GM23248 (cell line): ENCODE measurements around the gene CDRT4. TPM values are rescaled to one million over a fixed set of nuclear protein-coding genes. Genes with fewer than 3 reads are reported as not detected.

Experiments used
- DNase-seq: peaks from one replicate; pipeline ENCODE4 v3.0.0-alpha.2; 2015
- H2AFZ ChIP-seq: fragments of 200-600 bp; sonication (generic); 2 replicates; pipeline ENCODE4 v1.6.1; 2016; ENCODE audit warnings: antibody characterized with exemption
- H3F3A ChIP-seq: fragments of 200-600 bp; sonication (generic); 2 replicates; pipeline ENCODE4 v1.6.1; 2016; ENCODE audit warnings: mild to moderate bottlenecking, antibody characterized with exemption, mixed run types; ENCODE audit not compliant: insufficient read depth
- H3K27ac ChIP-seq: fragments of 200-600 bp; sonication (generic); 2 replicates; pipeline ENCODE4 v1.5.1; 2016; ENCODE audit warnings: mild to moderate bottlenecking
- H3K27me3 ChIP-seq: fragments of 200-600 bp; sonication (generic); replicated peaks from 2 replicates; pipeline ENCODE4 v1.6.1; 2016; ENCODE audit warnings: mild to moderate bottlenecking; ENCODE audit not compliant: insufficient read depth
- H3K36me3 ChIP-seq: fragments of 200-600 bp; sonication (generic); 2 replicates; pipeline ENCODE4 v1.6.1; 2016; ENCODE audit warnings: low read depth, mild to moderate bottlenecking
- H3K4me1 ChIP-seq: fragments of 200-600 bp; sonication (generic); 2 replicates; pipeline ENCODE4 v1.6.1; 2016; ENCODE audit warnings: mild to moderate bottlenecking; ENCODE audit not compliant: insufficient read depth
- H3K4me2 ChIP-seq: fragments of 200-600 bp; sonication (generic); one replicate; pipeline ENCODE4 v1.6.1; 2016; ENCODE audit warnings: mild to moderate bottlenecking; ENCODE audit not compliant: unreplicated experiment
- H3K4me3 ChIP-seq: fragments of 200-600 bp; sonication (generic); 2 replicates; pipeline ENCODE4 v1.5.1; 2016; ENCODE audit warnings: mild to moderate bottlenecking
- H3K79me2 ChIP-seq: fragments of 200-600 bp; sonication (generic); 2 replicates; pipeline ENCODE4 v1.6.1; 2016; ENCODE audit warnings: mild to moderate bottlenecking; ENCODE audit not compliant: insufficient read depth
- H3K9ac ChIP-seq: fragments of 200-600 bp; sonication (generic); 2 replicates; pipeline ENCODE4 v1.6.1; 2016; ENCODE audit warnings: mild to moderate bottlenecking
- H3K9me2 ChIP-seq: fragments of 200-600 bp; sonication (generic); 2 replicates; pipeline ENCODE4 v1.6.1; 2016; ENCODE audit warnings: mixed run types, mild to moderate bottlenecking, moderate library complexity; ENCODE audit not compliant: insufficient read depth
- H3K9me3 ChIP-seq: fragments of 200-600 bp; sonication (generic); one replicate; pipeline ENCODE4 v1.6.1; 2017; ENCODE audit warnings: low read depth
- H4K20me1 ChIP-seq: fragments of 200-600 bp; sonication (generic); 2 replicates; pipeline ENCODE4 v1.6.0; 2016; ENCODE audit not compliant: insufficient read depth
- EZH2 ChIP-seq: fragments of 200-600 bp; sonication (generic); IDR thresholded peaks from 2 replicates; pipeline ENCODE4 v1.6.1; 2018; ENCODE audit warnings: antibody characterized with exemption, mild to moderate bottlenecking; ENCODE audit not compliant: insufficient read depth, poor library complexity, severe bottlenecking
- EZH2phosphoT487 ChIP-seq: fragments of 200-600 bp; sonication (generic); IDR thresholded peaks from 2 replicates; pipeline ENCODE4 v1.6.1; 2018; ENCODE audit warnings: antibody characterized with exemption, moderate library complexity, mild to moderate bottlenecking, low read depth; ENCODE audit not compliant: insufficient read depth
- WGBS, 2 experiments: methylation state at CpG; one replicate each; pipeline ENCODE4 v1.1.6; 2015 to 2017; ENCODE audit warnings: low lambda C conversion rate in 2 of 2, low coverage in 1 of 2; ENCODE audit errors: missing lambda C conversion rate in 2 of 2; 5-methylcytosine and 5-hydroxymethylcytosine counted together
- in situ Hi-C: fragments of 300-500 bp; cut with MboI; formaldehyde crosslinking; loops from 2 replicates; pipeline ENCODE4 v1.15.0; 2020
- polyA plus RNA-seq: library from polyadenylated mRNA; unstranded; fragments of >200 nt; fragmentation: Nextera tagmentation; extraction: Ambion mirVana; gene quantifications from 2 replicates; pipeline ENCODE4 v1.2.1, GENCODE V29; 2016
- total RNA-seq: library from RNA; depleted of rRNA; stranded (reverse); fragments of >200 nt; shearing (Covaris generic); gene quantifications from 2 replicates; pipeline ENCODE4 v1.2.3, GENCODE V29; 2014

The CDRT4 gene
- total and polyA plus RNA-seq, 2 experiments from 2014 or later, result 3.0 to 3.8 TPM

DNA sequence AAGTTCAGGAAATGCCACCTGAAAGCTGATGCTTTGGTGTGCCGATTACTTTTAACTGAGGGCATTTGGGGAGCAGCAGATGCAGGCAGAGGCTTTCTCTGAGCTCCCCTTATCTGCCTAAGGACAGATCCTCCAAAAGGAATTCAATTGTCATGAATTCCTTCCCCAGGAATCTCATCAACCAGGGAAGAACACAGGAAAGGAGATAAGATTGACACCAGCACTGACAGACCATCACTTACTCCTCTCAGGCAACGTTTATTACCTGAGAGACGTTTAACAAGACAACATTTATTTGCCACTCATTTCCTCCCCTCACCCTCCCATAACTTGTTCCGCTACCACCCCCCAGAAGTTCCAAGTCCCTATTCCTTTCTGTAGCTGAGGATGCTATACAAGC lies 17.6 kb upstream of the CDRT4 start:
- no peak overlapping the region for H3K4me2 ChIP-seq
- H2AFZ ChIP-seq, result no peak overlapping the region
- no peaks in the 10 kb centered on the region for H3K36me3 ChIP-seq
- no peaks in the 10 kb centered on the region for H3K9me2 ChIP-seq
- no peaks in the 10 kb centered on the region for H3K27me3 ChIP-seq
- no peak overlapping the region for H3K4me3 ChIP-seq
- H4K20me1 ChIP-seq, result no peaks in the 10 kb centered on the region
- DNase-seq, result no peak
- TF ChIP-seq EZH2phosphoT487 (no peak), EZH2 (no peak)
- H3K79me2 ChIP-seq, result no peaks in the 10 kb centered on the region
- peaks cover 3% of the 10 kb centered on the region for H3K4me1 ChIP-seq
- H3K9ac ChIP-seq, result no peak overlapping the region
- WGBS, 2 experiments, result 49 to 55% methylated on average over 4 of the region's 4 CpGs
- no peak overlapping the region for H3K27ac ChIP-seq
- 0 out of 2 replicates have a peak, but pooled peaks cover 1% of the 10 kb centered on the region for H3F3A ChIP-seq
- H3K9me3 ChIP-seq, result no peaks in the 10 kb centered on the region
- in situ Hi-C loops, result no loop called here

GRCh38 chr17:15483431-15483830 lies 16.0 kb upstream of the CDRT4 start:
- Histone ChIP-seq H4K20me1 (no peaks in the 10 kb centered on the region), H3F3A (no peaks in the 10 kb centered on the region), H3K4me1 (peaks cover 7% of the 10 kb centered on the region; the same call in 1 of the 2 replicates), H3K36me3 (no peaks in the 10 kb centered on the region), H3K27ac (no peak overlapping the region), H3K9me2 (no peaks in the 10 kb centered on the region), H3K4me2 (no peak overlapping the region), H3K9me3 (no peaks in the 10 kb centered on the region), H3K79me2 (no peaks in the 10 kb centered on the region), H2AFZ (no peak overlapping the region), H3K4me3 (no peak overlapping the region), H3K27me3 (no peaks in the 10 kb centered on the region), H3K9ac (no peak overlapping the region)
- TF ChIP-seq EZH2phosphoT487, result no peak
- TF ChIP-seq EZH2, result no peak
- WGBS, 2 experiments, result 26 to 30% methylated on average over 4 of the region's 4 CpGs
- in situ Hi-C loops, result no loop called here
- DNase-seq, result no peak

DNA sequence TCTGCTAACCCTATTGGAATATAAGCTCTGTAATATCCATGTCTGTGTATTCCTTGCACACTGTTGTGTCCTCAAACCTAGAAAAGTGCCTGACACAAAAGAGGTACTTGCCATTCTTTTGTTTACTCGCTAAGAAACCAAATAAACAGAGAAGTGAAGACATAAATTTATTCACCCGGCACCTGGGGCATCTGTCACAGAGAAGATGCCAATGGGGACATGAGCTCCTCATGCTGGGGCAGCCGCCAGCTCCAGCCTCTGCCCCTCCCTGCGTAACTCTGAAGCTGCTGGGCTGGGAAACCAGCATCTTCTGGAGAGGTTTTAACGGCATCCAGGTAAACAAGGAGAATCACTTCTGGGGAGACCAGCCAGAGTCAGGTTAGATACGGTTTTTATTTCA lies 15.1 kb upstream of the CDRT4 start:
- Histone ChIP-seq H2AFZ (no peak overlapping the region), H3K9me3 (no peaks in the 10 kb centered on the region), H3K36me3 (no peaks in the 10 kb centered on the region), H3K27ac (no peak overlapping the region), H3K4me1 (peaks cover 7% of the 10 kb centered on the region; the same call in 1 of the 2 replicates), H3K9ac (no peak overlapping the region), H4K20me1 (no peaks in the 10 kb centered on the region), H3K4me2 (no peak overlapping the region), H3K9me2 (no peaks in the 10 kb centered on the region), H3K27me3 (no peaks in the 10 kb centered on the region), H3K79me2 (no peaks in the 10 kb centered on the region), H3K4me3 (no peak overlapping the region), H3F3A (no peaks in the 10 kb centered on the region)
- 46 to 53% methylated on average over 6 of the region's 6 CpGs for WGBS, 2 experiments
- TF ChIP-seq EZH2phosphoT487, result no peak
- no peak for TF ChIP-seq EZH2
- DNase-seq, result no peak
- in situ Hi-C loops, result no loop called here

GRCh38 chr17:15481481-15481880 lies 14.1 kb upstream of the CDRT4 start:
- no peak for TF ChIP-seq EZH2phosphoT487
- no peak for TF ChIP-seq EZH2
- H3K36me3 ChIP-seq, result no peaks in the 10 kb centered on the region
- H2AFZ ChIP-seq, result no peak overlapping the region
- H3K27me3 ChIP-seq, result no peaks in the 10 kb centered on the region
- WGBS, 2 experiments, result 46 to 58% methylated on average over 5 to 6 of the region's 6 CpGs
- no peak overlapping the region for H3K27ac ChIP-seq
- no peak overlapping the region for H3K9ac ChIP-seq
- DNase-seq, result no peak
- no peak overlapping the region for H3K4me2 ChIP-seq
- no peaks in the 10 kb centered on the region for H3F3A ChIP-seq
- H3K4me1 ChIP-seq, result peaks cover 7% of the 10 kb centered on the region; the same call in 1 of the 2 replicates
- H3K9me2 ChIP-seq, result no peaks in the 10 kb centered on the region
- no peaks in the 10 kb centered on the region for H3K79me2 ChIP-seq
- no peaks in the 10 kb centered on the region for H4K20me1 ChIP-seq
- no peaks in the 10 kb centered on the region for H3K9me3 ChIP-seq
- no peak overlapping the region for H3K4me3 ChIP-seq
- in situ Hi-C loops, result no loop called here

GRCh38 chr17:15480204-15480603 lies 12.8 kb upstream of the CDRT4 start:
- H3K4me2 ChIP-seq, result no peak overlapping the region

More at GRCh38 chr17:15480204-15480603, 12.8 kb upstream of the CDRT4 start:
- H3K79me2 ChIP-seq, result no peaks in the 10 kb centered on the region
- H3K36me3 ChIP-seq, result no peaks in the 10 kb centered on the region
- H3F3A ChIP-seq, result peaks cover 7% of the 10 kb centered on the region
- TF ChIP-seq EZH2, result no peak
- no peak for TF ChIP-seq EZH2phosphoT487
- in situ Hi-C loops, result no loop called here
- no peaks in the 10 kb centered on the region for H3K9me3 ChIP-seq
- H4K20me1 ChIP-seq, result no peaks in the 10 kb centered on the region
- DNase-seq, result no peak
- H3K9ac ChIP-seq, result no peak overlapping the region
- WGBS, 2 experiments, result 56 to 59% methylated on average over 6 of the region's 6 CpGs
- H3K27me3 ChIP-seq, result no peaks in the 10 kb centered on the region
- H3K9me2 ChIP-seq, result no peaks in the 10 kb centered on the region
- H3K27ac ChIP-seq, result no peak overlapping the region
- no peak overlapping the region for H2AFZ ChIP-seq
- no peak overlapping the region for H3K4me3 ChIP-seq
- peaks cover 16% of the 10 kb centered on the region for H3K4me1 ChIP-seq
